Activated CD4-positive, alpha-beta T cell treated with anti-CD3 and anti-CD28 coated beads, Interleukin-2, amount 10 ng/mL, durations not matched to agents 7 days and 5 days (primary cell): Measurements from ENCODE around the gene BRIP1. TPM values are rescaled to one million over a fixed set of nuclear protein-coding genes. Genes with fewer than 3 reads are reported as not detected.

ENCODE experiments used
- CTCF ChIA-PET: fragments of 350-600 bp; sonication (Branson Sonifier 250); formaldehyde crosslinking; loops from one replicate; lab custom pipeline; 2021; ENCODE audit warnings: antibody characterized with exemption; lab: Charles Lee
- POLR2A ChIA-PET: fragments of 350-600 bp; sonication (Branson Sonifier 250); formaldehyde crosslinking; loops from one replicate; lab custom pipeline; 2021; ENCODE audit warnings: antibody characterized with exemption; lab: Charles Lee
- DNase-seq: peaks from one replicate; pipeline ENCODE4 v3.0.0-alpha.2; 2020
- H3K27ac Mint-ChIP-seq: one replicate; pipeline ENCODE4 v1.8.0; 2021; ENCODE audit warnings: mild to moderate bottlenecking, moderate library complexity, mixed read lengths
- H3K27me3 Mint-ChIP-seq: one replicate; pipeline ENCODE4 v1.8.0; 2021; ENCODE audit warnings: mixed read lengths
- H3K36me3 Mint-ChIP-seq: one replicate; pipeline ENCODE4 v1.8.0; 2021; ENCODE audit warnings: low read depth, mixed read lengths
- H3K4me1 Mint-ChIP-seq: one replicate; pipeline ENCODE4 v1.8.0; 2021; ENCODE audit warnings: mixed read lengths
- H3K4me3 Mint-ChIP-seq: one replicate; pipeline ENCODE4 v1.8.0; 2021; ENCODE audit warnings: mild to moderate bottlenecking, moderate library complexity, mixed read lengths
- H3K9me3 Mint-ChIP-seq: one replicate; pipeline ENCODE4 v1.8.0; 2021; ENCODE audit warnings: mixed read lengths
- total RNA-seq, 2 experiments: library from RNA; stranded (reverse); gene quantifications; one replicate each; pipeline ENCODE4 v1.2.3, GENCODE V29; 2021

BRIP1 gene
- total RNA-seq, 2 experiments from 2014 or later: 24.3 to 28.7 TPM

DNA sequence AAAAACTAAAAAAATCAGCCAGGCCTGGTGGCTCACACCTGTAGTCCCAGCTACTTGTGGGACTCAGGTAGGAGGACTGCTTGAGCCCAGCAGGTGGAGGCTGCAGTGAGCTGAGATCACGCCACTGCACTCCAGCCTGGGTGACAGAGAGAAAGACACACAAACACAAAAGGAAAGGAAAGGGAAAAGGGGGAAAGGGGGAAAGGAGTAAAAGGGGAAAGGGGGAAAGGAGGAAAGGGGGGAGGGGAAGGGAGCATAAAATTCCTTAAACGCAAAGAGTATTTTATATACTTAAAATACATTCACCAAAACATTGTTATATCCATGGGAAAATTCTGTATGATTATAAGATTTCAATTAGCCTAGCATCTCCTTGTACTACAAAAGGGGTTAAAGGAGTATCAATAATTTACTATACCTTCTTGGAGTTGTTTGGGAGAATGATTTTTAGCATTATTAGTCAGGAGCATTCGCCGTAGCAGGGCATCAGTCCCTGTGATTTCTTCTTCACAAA is 17.3 kb upstream of the BRIP1 start:
- H3K4me1 Mint-ChIP-seq: no peaks in the 10 kb centered on the region
- ChIA-PET POLR2A (interaction anchor here (1.2 kb wide), 1 partner anchor 17 kb away, joined by 4 read pairs; the partner anchor contains the start of gene BRIP1), CTCF (interaction anchor here (1.1 to 1.6 kb wide), 2 partner anchors 8 to 17 kb away, joined by 4 to 6 read pairs; partner anchors contain the start of gene BRIP1)
- H3K4me3 Mint-ChIP-seq: no peak overlapping the region
- H3K36me3 Mint-ChIP-seq: peaks cover 20% of the 10 kb centered on the region
- H3K27me3 Mint-ChIP-seq: no peaks in the 10 kb centered on the region
- no peaks in the 10 kb centered on the region for H3K9me3 Mint-ChIP-seq
- no peak for DNase-seq
- no peak overlapping the region for H3K27ac Mint-ChIP-seq

DNA sequence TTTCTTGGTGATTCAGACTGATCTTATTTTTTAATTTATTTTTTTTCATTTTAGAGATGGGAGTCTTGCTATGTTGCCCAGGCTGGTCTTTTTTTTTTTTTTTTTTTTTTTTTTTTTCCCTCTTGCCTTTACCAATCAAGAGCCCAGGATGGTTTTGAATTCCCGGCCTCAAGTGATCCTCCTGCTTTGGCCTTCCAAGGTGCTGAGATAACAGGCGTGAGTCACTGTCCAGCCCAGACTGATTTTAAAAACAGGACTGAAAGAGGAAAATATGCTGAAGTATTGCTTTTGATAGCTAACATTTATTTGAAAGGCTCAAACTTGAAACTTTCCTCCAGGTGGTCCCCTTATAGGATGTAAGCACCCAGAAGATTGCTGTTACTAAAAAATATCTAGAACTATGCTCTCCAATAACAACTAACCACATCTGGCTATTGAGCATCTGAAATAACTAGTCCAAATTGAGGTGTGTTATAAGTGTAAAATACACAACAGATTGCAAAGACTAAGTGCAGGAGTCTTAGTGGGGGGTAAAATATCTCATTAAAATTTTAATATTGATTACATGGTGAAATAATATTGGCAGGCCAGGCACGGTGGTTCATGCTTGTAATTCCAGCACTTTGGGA is 15.8 kb upstream of the BRIP1 start:
- Mint-ChIP-seq H3K4me1 (no peaks in the 10 kb centered on the region), H3K9me3 (no peaks in the 10 kb centered on the region), H3K4me3 (no peak overlapping the region), H3K27me3 (no peaks in the 10 kb centered on the region), H3K36me3 (peaks cover 20% of the 10 kb centered on the region), H3K27ac (no peak overlapping the region)
- ChIA-PET CTCF (interaction anchor here (0.6 to 0.9 kb wide), 2 partner anchors 16 to 1478 kb away, joined by 3 read pairs; partner anchors contain the start of gene BRIP1), POLR2A (interaction anchor here (1.2 kb wide), 1 partner anchor 16 kb away, joined by 4 read pairs; the partner anchor contains the start of gene BRIP1)
- DNase-seq: no peak

DNA sequence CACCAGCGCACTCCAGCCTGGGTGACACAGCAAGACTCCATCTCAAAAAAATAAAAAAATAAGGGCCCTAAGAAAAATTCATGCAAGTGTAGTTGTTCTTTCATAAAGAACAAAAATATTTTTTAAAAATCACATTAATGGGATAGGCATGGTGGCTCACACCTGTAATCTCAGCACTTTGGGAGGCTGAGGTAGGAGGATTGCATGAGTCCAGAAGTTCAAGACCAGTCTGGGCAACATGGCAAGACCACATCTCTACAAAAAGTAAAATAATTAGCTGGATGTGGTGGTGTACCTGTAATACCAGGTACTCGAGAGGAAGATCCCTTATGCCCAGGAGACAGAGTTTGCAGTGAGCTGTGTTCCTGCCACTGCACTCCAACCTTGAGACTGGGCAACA is 15.2 kb upstream of the BRIP1 start:
- ChIA-PET POLR2A (no interaction called here), CTCF (interaction anchor here (0.9 kb wide), 1 partner anchor 15 kb away, joined by 3 read pairs; the partner anchor contains the start of gene BRIP1)
- H3K27me3 Mint-ChIP-seq: no peaks in the 10 kb centered on the region
- DNase-seq: no peak
- H3K9me3 Mint-ChIP-seq: no peaks in the 10 kb centered on the region
- H3K27ac Mint-ChIP-seq: no peak overlapping the region
- H3K4me1 Mint-ChIP-seq: no peaks in the 10 kb centered on the region
- no peak overlapping the region for H3K4me3 Mint-ChIP-seq
- H3K36me3 Mint-ChIP-seq: peaks cover 20% of the 10 kb centered on the region

DNA sequence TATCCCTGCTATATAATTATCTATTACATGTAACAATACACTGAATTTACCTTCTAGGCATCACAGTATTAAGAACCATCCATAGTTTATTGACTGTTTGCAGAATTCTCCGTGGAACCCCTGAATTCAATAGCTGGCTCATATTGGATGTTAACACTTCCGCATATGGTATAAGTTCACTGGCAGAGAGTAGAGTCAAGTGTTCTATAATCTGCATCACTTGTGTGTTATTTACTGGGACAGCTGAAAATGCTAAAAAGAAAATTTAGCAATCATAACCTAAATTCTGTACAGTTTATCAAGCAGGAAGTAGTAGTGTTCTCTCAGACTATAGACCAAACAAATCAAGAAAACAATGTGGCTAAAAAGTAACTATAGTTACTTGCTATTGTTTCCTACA is 14.5 kb upstream of the BRIP1 start:
- ChIA-PET CTCF (interaction anchor here (1.6 kb wide), 1 partner anchor 232 kb away, joined by 3 read pairs; no protein-coding TSS in a partner anchor), POLR2A (no interaction called here)
- Mint-ChIP-seq H3K9me3 (no peaks in the 10 kb centered on the region), H3K4me3 (no peak overlapping the region), H3K36me3 (peaks cover 20% of the 10 kb centered on the region), H3K4me1 (no peaks in the 10 kb centered on the region), H3K27ac (no peak overlapping the region), H3K27me3 (no peaks in the 10 kb centered on the region)
- DNase-seq: no peak

DNA sequence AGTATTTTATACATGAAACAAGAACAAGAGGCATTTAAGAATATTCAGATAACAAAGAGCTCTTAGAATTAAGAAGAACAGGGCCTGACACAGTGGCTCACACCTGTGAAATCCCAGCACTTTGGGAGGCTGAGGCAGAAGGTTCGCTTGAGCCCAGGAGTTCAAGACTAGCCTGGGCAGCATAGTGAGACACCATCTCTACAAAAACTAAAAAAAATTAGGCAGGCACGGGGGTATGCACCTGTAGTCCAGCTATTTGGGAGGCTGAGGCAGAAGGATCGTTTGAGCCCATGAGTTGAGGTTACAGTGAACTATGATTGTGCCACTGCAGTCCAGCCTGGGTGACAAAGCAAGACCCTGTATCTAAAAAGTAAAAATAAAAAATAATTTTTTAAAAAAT is 12.5 kb upstream of the BRIP1 start:
- CTCF ChIA-PET: no interaction called here
- no peak overlapping the region for H3K4me3 Mint-ChIP-seq
- no peaks in the 10 kb centered on the region for H3K9me3 Mint-ChIP-seq
- no peak overlapping the region for H3K27ac Mint-ChIP-seq
- no peaks in the 10 kb centered on the region for H3K27me3 Mint-ChIP-seq
- H3K4me1 Mint-ChIP-seq: no peaks in the 10 kb centered on the region
- no peak for DNase-seq
- POLR2A ChIA-PET: no interaction called here
- peaks cover 18% of the 10 kb centered on the region for H3K36me3 Mint-ChIP-seq

DNA sequence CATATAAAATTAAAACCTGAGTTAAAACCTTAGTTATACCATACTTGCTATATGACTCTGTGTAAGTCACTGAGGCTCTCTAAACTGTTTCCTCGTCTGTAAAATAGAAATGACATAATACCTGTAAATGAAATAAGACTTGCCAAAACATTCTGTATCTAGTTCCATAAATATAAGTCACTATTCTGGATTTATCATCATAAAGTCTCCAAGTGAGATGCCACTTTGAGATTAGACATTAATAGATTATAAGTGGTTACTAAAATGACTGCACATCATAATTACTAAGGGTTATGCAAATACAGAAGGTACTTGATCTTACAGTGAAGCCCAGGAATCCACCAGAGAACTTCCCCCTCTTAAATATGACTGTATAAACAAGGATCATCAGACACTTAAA is 12.0 kb upstream of the BRIP1 start:
- H3K27me3 Mint-ChIP-seq: no peaks in the 10 kb centered on the region
- ChIA-PET CTCF (no interaction called here), POLR2A (no interaction called here)
- H3K9me3 Mint-ChIP-seq: no peaks in the 10 kb centered on the region
- H3K4me1 Mint-ChIP-seq: no peaks in the 10 kb centered on the region
- H3K36me3 Mint-ChIP-seq: peaks cover 19% of the 10 kb centered on the region
- H3K27ac Mint-ChIP-seq: no peak overlapping the region
- H3K4me3 Mint-ChIP-seq: no peak overlapping the region
- no peak for DNase-seq

DNA sequence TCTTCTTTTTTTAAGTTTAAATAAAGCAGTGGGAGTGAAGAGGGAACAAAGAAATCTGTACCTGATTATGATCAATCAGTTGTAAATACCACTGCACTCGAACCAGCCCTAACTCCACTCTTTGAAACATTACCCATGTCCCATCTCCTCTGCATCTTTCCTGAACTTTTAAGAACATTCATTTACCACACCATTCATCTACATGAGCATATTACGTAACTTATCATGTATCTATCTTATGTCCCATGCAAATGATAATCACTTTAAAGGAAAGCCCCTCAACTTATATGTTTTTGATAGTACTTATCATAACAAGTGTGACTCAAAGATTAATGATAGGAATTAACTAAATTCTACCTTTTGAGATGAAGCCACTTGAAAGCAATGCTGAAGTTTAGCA is 10.7 kb upstream of the BRIP1 start:
- no peak overlapping the region for H3K27ac Mint-ChIP-seq
- DNase-seq: no peak
- H3K36me3 Mint-ChIP-seq: peaks cover 22% of the 10 kb centered on the region
- no peaks in the 10 kb centered on the region for H3K27me3 Mint-ChIP-seq
- no peak overlapping the region for H3K4me3 Mint-ChIP-seq
- ChIA-PET CTCF (no interaction called here), POLR2A (interaction anchor here (0.8 kb wide), 1 partner anchor 11 kb away, joined by 3 read pairs; the partner anchor contains the start of gene BRIP1)
- H3K4me1 Mint-ChIP-seq: no peaks in the 10 kb centered on the region
- H3K9me3 Mint-ChIP-seq: no peaks in the 10 kb centered on the region

DNA sequence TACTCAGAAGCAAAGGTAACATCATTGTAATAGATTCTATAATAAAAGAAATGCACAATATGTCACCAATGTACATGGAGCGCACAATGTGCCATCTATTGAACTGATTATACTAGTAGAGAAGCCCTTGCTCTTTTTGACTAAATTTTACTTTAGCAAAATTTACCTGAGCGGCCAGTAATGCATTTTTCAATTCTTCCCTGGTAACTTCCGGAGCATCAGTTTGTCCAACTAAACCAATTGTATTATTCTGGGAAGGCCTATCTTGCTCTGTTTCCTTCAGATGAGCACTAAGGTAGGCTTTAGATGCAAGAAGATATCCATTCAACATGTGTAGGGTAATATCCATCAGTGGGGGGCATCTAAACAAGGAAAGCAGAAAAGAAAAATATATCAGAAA is 8.8 kb upstream of the BRIP1 start:
- no peaks in the 10 kb centered on the region for H3K9me3 Mint-ChIP-seq
- no peak overlapping the region for H3K27ac Mint-ChIP-seq
- no peaks in the 10 kb centered on the region for H3K27me3 Mint-ChIP-seq
- H3K4me3 Mint-ChIP-seq: no peak overlapping the region
- H3K4me1 Mint-ChIP-seq: no peaks in the 10 kb centered on the region
- DNase-seq: no peak
- POLR2A ChIA-PET: no interaction called here
- CTCF ChIA-PET: interaction anchor here (0.7 to 1.0 kb wide), 2 partner anchors 9 to 26 kb away, joined by 3 to 4 read pairs; no protein-coding TSS in a partner anchor
- peaks cover 16% of the 10 kb centered on the region for H3K36me3 Mint-ChIP-seq

DNA sequence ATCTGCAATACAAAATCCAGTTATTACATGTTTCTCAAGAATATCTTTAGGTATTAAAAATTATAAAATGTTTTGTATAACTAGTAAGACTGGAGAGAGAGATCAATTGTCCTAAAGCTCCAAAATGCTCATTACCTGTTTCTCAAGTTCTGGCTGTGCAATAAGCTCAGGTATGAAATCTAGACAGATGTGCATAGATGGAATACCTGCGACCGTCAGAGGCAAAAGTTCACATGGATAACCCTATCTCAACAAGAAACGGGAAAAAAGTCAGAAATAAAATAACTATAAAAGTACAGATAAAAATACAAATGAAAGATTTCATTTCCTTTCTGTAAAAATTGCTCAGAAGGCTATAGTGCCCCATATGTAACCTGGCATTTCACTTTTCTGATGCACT is 5.8 kb upstream of the BRIP1 start:
- CTCF ChIA-PET: no interaction called here

DNA sequence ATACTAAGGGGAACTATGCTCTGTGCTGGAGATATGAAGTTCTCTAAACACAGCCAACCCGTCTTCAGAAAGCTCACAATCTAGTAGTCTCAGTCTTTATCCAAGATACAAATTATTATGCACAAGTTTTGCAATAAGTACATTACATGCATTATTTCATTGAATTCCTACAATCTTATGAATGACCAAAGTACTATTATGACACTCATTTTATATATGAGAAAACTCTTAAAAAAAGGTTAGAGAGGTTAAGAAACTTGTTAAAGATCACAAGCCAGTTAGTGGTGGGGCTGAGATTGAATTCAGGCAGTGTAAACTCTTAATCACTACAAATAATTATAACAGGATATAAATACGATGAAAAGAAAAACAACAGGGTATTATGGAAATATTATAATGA is 4.7 kb upstream of the BRIP1 start:
- Mint-ChIP-seq H3K27me3 (no peaks in the 10 kb centered on the region), H3K27ac (no peak overlapping the region), H3K9me3 (no peaks in the 10 kb centered on the region), H3K4me3 (no peak overlapping the region), H3K36me3 (peaks cover 11% of the 10 kb centered on the region), H3K4me1 (peaks cover 11% of the 10 kb centered on the region)
- DNase-seq: no peak
- ChIA-PET POLR2A (no interaction called here), CTCF (no interaction called here)

More for the DNA sequence above, 5.8 kb upstream of the BRIP1 start:
- no peaks in the 10 kb centered on the region for H3K9me3 Mint-ChIP-seq
- H3K27ac Mint-ChIP-seq: no peak overlapping the region
- H3K4me1 Mint-ChIP-seq: peaks cover 4% of the 10 kb centered on the region
- H3K4me3 Mint-ChIP-seq: no peak overlapping the region
- H3K36me3 Mint-ChIP-seq: peaks cover 11% of the 10 kb centered on the region
- no peak for DNase-seq
- POLR2A ChIA-PET: interaction anchor here (0.7 kb wide), 1 partner anchor 127 kb away, joined by 4 read pairs; no protein-coding TSS in a partner anchor
- H3K27me3 Mint-ChIP-seq: no peaks in the 10 kb centered on the region

DNA sequence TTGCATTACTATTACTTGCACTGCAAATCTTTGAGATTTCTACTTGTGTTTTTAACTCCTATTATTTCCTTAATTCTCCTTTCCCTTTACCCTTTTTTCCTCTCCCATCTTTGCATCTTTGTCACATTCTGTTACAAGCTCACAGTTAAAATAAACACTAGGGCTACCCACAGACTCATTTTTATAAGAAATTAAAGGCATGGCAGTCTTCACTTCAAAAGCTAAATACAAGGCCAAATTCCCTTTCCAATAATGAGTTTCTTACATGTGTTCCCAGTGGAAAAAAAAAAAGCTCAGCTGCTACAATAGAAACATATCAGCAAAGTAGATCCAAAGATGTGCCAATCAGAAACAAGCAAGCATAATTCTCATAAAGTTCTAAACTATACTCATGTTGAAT is 3.7 kb upstream of the BRIP1 start:
- H3K9me3 Mint-ChIP-seq: no peaks in the 10 kb centered on the region
- H3K36me3 Mint-ChIP-seq: peaks cover 14% of the 10 kb centered on the region
- ChIA-PET POLR2A (interaction anchor here (0.6 kb wide), 1 partner anchor 1098 kb away, joined by 3 read pairs; no protein-coding TSS in a partner anchor), CTCF (no interaction called here)
- H3K4me1 Mint-ChIP-seq: peaks cover 20% of the 10 kb centered on the region
- H3K27ac Mint-ChIP-seq: no peak overlapping the region
- H3K27me3 Mint-ChIP-seq: no peaks in the 10 kb centered on the region
- no peak overlapping the region for H3K4me3 Mint-ChIP-seq
- DNase-seq: no peak

DNA sequence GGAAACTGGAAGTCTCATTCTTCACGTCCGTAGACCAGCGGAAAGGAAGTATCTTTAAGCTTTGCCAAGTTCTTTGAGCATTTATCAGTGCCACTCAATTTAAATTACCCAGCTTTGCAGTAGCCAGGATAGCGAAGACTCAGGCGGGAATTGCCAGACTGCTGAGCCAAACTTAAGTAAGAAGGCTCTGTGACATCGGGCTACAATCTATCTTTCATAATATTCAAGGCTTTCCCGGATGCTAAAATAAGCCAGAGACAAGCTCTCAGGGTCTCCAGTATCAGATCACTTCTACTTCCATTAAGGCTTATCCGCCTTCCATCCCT is 436 bp upstream of the BRIP1 start:
- no peaks in the 10 kb centered on the region for H3K9me3 Mint-ChIP-seq
- H3K4me3 Mint-ChIP-seq: peak overlapping the region; percentile 87
- no peaks in the 10 kb centered on the region for H3K27me3 Mint-ChIP-seq
- H3K27ac Mint-ChIP-seq: peak overlapping the region; percentile 94
- peaks cover 17% of the 10 kb centered on the region for H3K36me3 Mint-ChIP-seq
- CTCF ChIA-PET: interaction anchor here (0.6 to 1.6 kb wide), 7 partner anchors 17 to 380 kb away, joined by 3 to 8 read pairs (median 3); no protein-coding TSS in a partner anchor
- H3K4me1 Mint-ChIP-seq: peaks cover 42% of the 10 kb centered on the region
- POLR2A ChIA-PET: interaction anchor here (0.7 to 1.3 kb wide), 4 partner anchors 11 to 908 kb away, joined by 3 to 4 read pairs (median 3); no protein-coding TSS in a partner anchor
- no peak for DNase-seq

DNA sequence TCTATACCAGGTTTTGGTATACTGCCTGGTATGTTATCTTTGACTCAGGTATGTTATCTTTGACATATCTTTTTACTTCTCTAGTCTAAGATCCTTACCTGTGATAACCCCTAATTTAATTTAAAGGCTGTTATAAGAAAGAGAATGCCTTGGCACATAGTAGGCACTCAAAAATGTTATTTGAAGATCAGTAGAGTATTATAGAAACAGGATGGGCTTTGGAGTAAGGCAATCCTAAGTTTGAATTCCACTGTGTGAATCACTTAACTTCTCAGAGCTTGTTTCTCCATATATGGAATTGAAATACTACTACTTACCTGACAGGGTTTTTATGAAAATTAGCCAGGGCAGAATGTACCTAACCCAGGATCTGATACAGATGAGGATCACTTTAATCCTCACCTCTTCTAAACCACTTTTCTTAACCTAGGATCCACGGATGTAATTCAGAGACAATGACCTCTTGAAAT is 1.2 kb downstream of the BRIP1 start:
- Mint-ChIP-seq H3K27ac (peak overlapping the region; percentile 94), H3K36me3 (peaks cover 19% of the 10 kb centered on the region), H3K27me3 (no peaks in the 10 kb centered on the region), H3K9me3 (no peaks in the 10 kb centered on the region), H3K4me3 (peak overlapping the region; percentile 87), H3K4me1 (peaks cover 43% of the 10 kb centered on the region)
- CTCF ChIA-PET: interaction anchor here (1.6 kb wide), 1 partner anchor 25 kb away, joined by 3 read pairs; no protein-coding TSS in a partner anchor
- DNase-seq: no peak
- POLR2A ChIA-PET: no interaction called here
